H1 (cell line): ENCODE data around the gene RAB25. TPM values are rescaled to one million over a fixed set of nuclear protein-coding genes. Genes with fewer than 3 reads are reported as not detected.

ENCODE experiments used
- CTCF ChIA-PET: fragments of 300-600 bp; sonication (Branson Sonifier 250); formaldehyde crosslinking; loops from one replicate; lab custom pipeline; 2021; ENCODE audit not compliant: partially characterized antibody; lab: Charles Lee
- POLR2A ChIA-PET: fragments of 300-600 bp; sonication (Branson Sonifier 250); formaldehyde crosslinking; loops from one replicate; lab custom pipeline; 2021; ENCODE audit warnings: inconsistent platforms; ENCODE audit not compliant: partially characterized antibody; lab: Charles Lee
- DNase-seq, 2 experiments: peaks; one replicate each; pipeline versions ENCODE4 v3.0.0 to v3.0.0-alpha.2; 2010 to 2022; ENCODE audit warnings: low spot score in 2 of 2, low read depth in 1 of 2, mixed read lengths in 1 of 2
- FAIRE-seq: peaks from 2 replicates; lab custom pipeline; 2011; peaks lifted over from hg19 to GRCh38; lab: Jason Lieb, UNC
- H2AFZ ChIP-seq: 2 replicates; pipeline ENCODE4 v1.8.1; 2012; ENCODE audit warnings: low read length, inconsistent platforms
- H2AK5ac ChIP-seq: 2 replicates; pipeline ENCODE4 v1.6.1; 2013; ENCODE audit warnings: low read depth, low read length
- H2BK120ac ChIP-seq: replicated peaks from 2 replicates; pipeline ENCODE3; 2013; ENCODE audit warnings: low read depth, low read length, inconsistent platforms
- H2BK12ac ChIP-seq: 2 replicates; pipeline ENCODE4 v1.6.1; 2013; ENCODE audit warnings: low read depth, low read length
- H2BK15ac ChIP-seq: 2 replicates; pipeline ENCODE4 v1.6.1; 2013; ENCODE audit warnings: low read length
- H2BK20ac ChIP-seq: 2 replicates; pipeline ENCODE4 v1.6.1; 2013; ENCODE audit warnings: low read length
- H2BK5ac ChIP-seq: 2 replicates; pipeline ENCODE4 v1.6.1; 2013; ENCODE audit warnings: low read depth, low read length
- H3K14ac ChIP-seq: 2 replicates; pipeline ENCODE4 v1.6.1; 2013; ENCODE audit warnings: inconsistent platforms; ENCODE audit not compliant: insufficient read length
- H3K18ac ChIP-seq: 2 replicates; pipeline ENCODE4 v1.6.1; 2013; ENCODE audit warnings: low read length; ENCODE audit errors: extremely low read depth
- H3K23ac ChIP-seq: 2 replicates; pipeline ENCODE4 v1.6.1; 2013; ENCODE audit warnings: inconsistent platforms; ENCODE audit not compliant: insufficient read length
- H3K23me2 ChIP-seq: 2 replicates; pipeline ENCODE4 v1.6.1; 2013; ENCODE audit warnings: low read depth, low read length
- H3K27ac ChIP-seq: 2 replicates; pipeline ENCODE4 v1.6.1; 2011; ENCODE audit warnings: low read depth, low read length, inconsistent platforms
- H3K27me3 ChIP-seq, 4 experiments: replicated peaks in 1 of 4; 1 replicate in 1 of 4; 2 replicates in 3 of 4; pipeline versions ENCODE4 v1.6.1 to v1.8.1; 2011 to 2013; ENCODE audit warnings: low read length in 3 of 4, mild to moderate bottlenecking in 3 of 4, inconsistent platforms in 2 of 4, mixed read lengths in 2 of 4, moderate library complexity in 1 of 4; ENCODE audit not compliant: control insufficient read depth in 3 of 4, insufficient read depth in 3 of 4; ENCODE audit errors: extremely low read depth in 1 of 4
- H3K36me3 ChIP-seq, 4 experiments: 2 replicates each; pipeline versions ENCODE4 v1.6.1 to v1.8.1; 2011 to 2013; ENCODE audit warnings: mild to moderate bottlenecking in 4 of 4, low read length in 3 of 4, moderate library complexity in 2 of 4, control low read depth in 1 of 4, inconsistent platforms in 1 of 4; ENCODE audit not compliant: insufficient read depth in 4 of 4, control insufficient read depth in 2 of 4
- H3K4ac ChIP-seq: replicated peaks from 2 replicates; pipeline ENCODE3; 2013; ENCODE audit warnings: low read length, low read depth, mixed read lengths, inconsistent platforms; ENCODE audit not compliant: insufficient read length
- H3K4me1 ChIP-seq, 4 experiments: replicated peaks in 1 of 4; 1 replicate in 1 of 4; 2 replicates in 3 of 4; pipeline versions ENCODE4 v1.6.1 to v1.8.1; 2011 to 2013; ENCODE audit warnings: low read length in 3 of 4, inconsistent platforms in 2 of 4, mixed read lengths in 1 of 4; ENCODE audit not compliant: insufficient read depth in 4 of 4, control insufficient read depth in 3 of 4
- H3K4me2 ChIP-seq, 2 experiments: 2 replicates each; pipeline versions ENCODE4 v1.6.1 to v1.8.1; 2011 to 2013; ENCODE audit warnings: low read depth in 2 of 2, low read length in 2 of 2, control low read depth in 1 of 2, inconsistent platforms in 1 of 2, mild to moderate bottlenecking in 1 of 2; ENCODE audit not compliant: insufficient read depth in 1 of 2
- H3K4me3 ChIP-seq, 4 experiments: fragments of 200-600, 300-600 bp in 1 of 4; sonication (generic), shearing (Covaris generic), sonication (Bioruptor Twin) in 1 of 4; 2 replicates each; pipeline versions ENCODE4 v1.5.1 to v1.8.1; 2011 to 2016; ENCODE audit warnings: low read length in 4 of 4, low read depth in 3 of 4, control low read depth in 2 of 4, inconsistent platforms in 2 of 4, mild to moderate bottlenecking in 2 of 4, mixed read lengths in 1 of 4, moderate library complexity in 1 of 4; ENCODE audit not compliant: insufficient read depth in 2 of 4; ENCODE audit errors: extremely low read depth in 1 of 4
- H3K56ac ChIP-seq: replicated peaks from 2 replicates; pipeline ENCODE3; 2013; ENCODE audit warnings: low read depth, mild to moderate bottlenecking, mixed read lengths, low read length, inconsistent platforms; ENCODE audit not compliant: insufficient read length
- H3K79me1 ChIP-seq: 2 replicates; pipeline ENCODE4 v1.6.1; 2013; ENCODE audit warnings: low read depth, low read length, control low read depth
- H3K79me2 ChIP-seq, 2 experiments: 2 replicates each; pipeline versions ENCODE4 v1.6.1 to v1.8.1; 2012 to 2013; ENCODE audit warnings: low read length in 2 of 2, mild to moderate bottlenecking in 2 of 2, inconsistent platforms in 1 of 2; ENCODE audit not compliant: insufficient read depth in 2 of 2, control insufficient read depth in 1 of 2
- H3K9ac ChIP-seq, 4 experiments: replicated peaks in 1 of 4; 1 replicate in 1 of 4; 2 replicates in 3 of 4; pipeline versions ENCODE4 v1.6.1 to v1.8.1; 2011 to 2013; ENCODE audit warnings: low read depth in 3 of 4, low read length in 3 of 4, control low read depth in 2 of 4, mild to moderate bottlenecking in 2 of 4, moderate library complexity in 2 of 4, inconsistent platforms in 1 of 4; ENCODE audit errors: extremely low read depth in 1 of 4
- H3K9me3 ChIP-seq, 2 experiments: 2 replicates each; pipeline versions ENCODE4 v1.6.1 to v1.8.1; 2012 to 2013; ENCODE audit warnings: mild to moderate bottlenecking in 2 of 2, moderate library complexity in 2 of 2, control low read depth in 1 of 2, inconsistent platforms in 1 of 2, low read depth in 1 of 2, low read length in 1 of 2, mixed read lengths in 1 of 2; ENCODE audit not compliant: insufficient read depth in 2 of 2
- H4K20me1 ChIP-seq, 2 experiments: replicated peaks in 1 of 2; 2 replicates each; pipeline versions ENCODE3 to v1.8.1; 2011 to 2013; ENCODE audit warnings: inconsistent platforms in 2 of 2, low read length in 2 of 2, mild to moderate bottlenecking in 1 of 2; ENCODE audit not compliant: insufficient read depth in 2 of 2, control insufficient read depth in 1 of 2
- H4K5ac ChIP-seq: 2 replicates; pipeline ENCODE4 v1.6.1; 2013; ENCODE audit warnings: low read length, low read depth, mixed read lengths, inconsistent platforms; ENCODE audit not compliant: insufficient read length
- H4K8ac ChIP-seq: 2 replicates; pipeline ENCODE4 v1.8.0; 2013; ENCODE audit warnings: mild to moderate bottlenecking, moderate library complexity, low read length, inconsistent platforms; ENCODE audit not compliant: insufficient read depth; ENCODE audit errors: extremely low read depth
- H4K91ac ChIP-seq: replicated peaks from 2 replicates; pipeline ENCODE3; 2013; ENCODE audit warnings: low read length, mixed read lengths, inconsistent platforms; ENCODE audit not compliant: insufficient read length
- HDAC6 ChIP-seq: IDR thresholded peaks from one replicate; pipeline ENCODE4 v1.7.1; 2012; ENCODE audit warnings: low read depth, mild to moderate bottlenecking, inconsistent platforms, low read length, moderate library complexity
- SIN3A ChIP-seq, 2 experiments: IDR thresholded peaks in 1 of 2; conservative IDR thresholded peaks in 1 of 2; 2 replicates each; pipeline ENCODE4 v1.6.1; 2011 to 2012; ENCODE audit warnings: low read length in 2 of 2, improper control_type of control experiment in 1 of 2, low read depth in 1 of 2, mild to moderate bottlenecking in 1 of 2
- SP4 ChIP-seq: IDR thresholded peaks from 2 replicates; pipeline ENCODE4 v1.6.1; 2012; ENCODE audit warnings: low read length, inconsistent platforms
- WGBS, 2 experiments: shearing (Covaris generic) in 1 of 2; methylation state at CpG; one replicate each; pipeline versions ENCODE4 v1.1.6 to v1.1.7; 2013 to 2015; ENCODE audit warnings: low lambda C conversion rate in 2 of 2, mixed read lengths in 2 of 2, inconsistent platforms in 1 of 2, low coverage in 1 of 2, missing lambda C conversion rate in 1 of 2; ENCODE audit not compliant: insufficient replicate concordance in 2 of 2, insufficient coverage in 1 of 2, insufficient read length in 1 of 2; ENCODE audit errors: extremely low coverage in 1 of 2, missing lambda C conversion rate in 1 of 2; 5-methylcytosine and 5-hydroxymethylcytosine counted together
- polyA plus RNA-seq, 7 experiments: library from polyadenylated mRNA; depleted of rRNA in 3 of 7; stranded (reverse) in 5 of 7; unstranded in 2 of 7; fragments of >200 nt in 5 of 7; fragments of 200-250 nt in 2 of 7; gene quantifications; 1 replicate in 5 of 7; 2 replicates in 1 of 7; 4 replicates in 1 of 7; pipeline versions ENCODE4 v1.2.1 to v1.2.3, GENCODE V29; 2011 to 2013; ENCODE audit warnings: missing spikeins in 2 of 7, mixed read lengths in 2 of 7
- total RNA-seq: library from RNA; stranded (reverse); fragmentation: NEBNext Ultra II Directional; extraction: Animal tissue kit (Norgen Biotek cat#: 25700); gene quantifications from 2 replicates; pipeline ENCODE4 v1.2.1, GENCODE V29; 2021

RAB25 gene
- total and polyA plus RNA-seq, 2 of the 8 experiments (the other 6 are each of a cell fraction or from before 2014, with no cell fraction given), result 34.8 to 98.2 TPM

DNA sequence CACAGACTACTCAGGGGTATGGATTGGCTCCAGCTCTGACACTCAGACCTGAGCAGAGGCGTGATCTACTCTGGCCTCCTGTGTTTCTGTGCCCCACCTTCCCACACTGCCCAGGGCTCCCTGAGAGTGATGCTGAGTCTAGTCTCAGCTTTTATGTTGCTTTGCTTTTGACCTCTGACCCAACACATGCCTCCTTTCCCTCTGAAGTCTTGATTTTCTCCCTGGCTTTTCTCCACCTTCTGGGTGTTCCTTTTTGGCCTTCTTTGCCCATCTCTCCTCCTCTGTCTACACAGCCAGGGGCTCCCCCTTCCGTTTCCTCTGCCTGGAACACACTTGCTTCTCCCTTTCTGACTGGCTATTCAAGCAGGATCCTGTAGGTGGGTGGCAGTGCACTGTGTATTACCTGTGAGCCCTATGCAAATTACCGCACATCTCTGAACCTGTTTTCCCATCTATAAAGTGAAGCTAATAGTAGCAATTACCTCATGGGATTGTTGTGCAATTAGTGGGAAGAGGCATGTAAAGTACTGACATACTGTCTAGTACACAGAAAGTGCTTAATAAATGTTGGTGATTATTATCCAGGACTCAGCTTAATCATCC, 35.0 kb downstream of the RAB25 start:
- POLR2A ChIA-PET, result interaction anchor here (0.7 to 29.6 kb wide), 10 partner anchors 11 to 187 kb away, joined by 3 to 763 read pairs (median 4); partner anchors contain the start of genes LMNA, MEX3A, PMF1 and SMG5
- no peak overlapping the region for H2AFZ ChIP-seq
- no peak overlapping the region for H2BK5ac ChIP-seq
- H3K4ac ChIP-seq, result no peak overlapping the region
- peaks cover 0 to 4% (median under 1%) of the 10 kb centered on the region in 4 experiments; a peak in 2 of 8 replicates for H3K36me3 ChIP-seq
- no peak overlapping the region for H3K56ac ChIP-seq
- H3K4me1 ChIP-seq, result peaks cover 0 to 10% (median 3%) of the 10 kb centered on the region in 4 experiments; a peak in 3 of 7 replicates
- no peak overlapping the region for H2BK20ac ChIP-seq
- H2AK5ac ChIP-seq, result no peak overlapping the region
- H4K5ac ChIP-seq, result no peak overlapping the region
- no peak overlapping the region for H3K27ac ChIP-seq
- no peak overlapping the region for H3K4me3 ChIP-seq
- H2BK120ac ChIP-seq, result no peak overlapping the region
- DNase-seq, result no peak
- H3K79me1 ChIP-seq, result no peaks in the 10 kb centered on the region
- H3K23me2 ChIP-seq, result no peaks in the 10 kb centered on the region
- no peaks in the 10 kb centered on the region for H3K9me3 ChIP-seq
- H3K4me2 ChIP-seq, result no peak overlapping the region
- no peak for FAIRE-seq
- peak overlapping the region; percentile 22; the same call in 1 of the 2 replicates for H2BK12ac ChIP-seq
- no peak overlapping the region for H3K9ac ChIP-seq
- H3K14ac ChIP-seq, result no peak overlapping the region
- H3K18ac ChIP-seq, result no peak overlapping the region
- no peak overlapping the region for H3K23ac ChIP-seq
- no peak overlapping the region for H4K8ac ChIP-seq
- WGBS, 2 experiments, result 92% methylated on average over 3 of the region's 3 CpGs; no CpG with 5 or more reads in 1 of the 2 experiments
- H3K79me2 ChIP-seq, result peaks cover 0 to 5% of the 10 kb centered on the region in 2 experiments; a peak in 1 of 4 replicates
- H4K91ac ChIP-seq, result no peak overlapping the region
- H2BK15ac ChIP-seq, result 0 out of 2 replicates have a peak overlapping the region, but pooled peaks have one; percentile 10
- H4K20me1 ChIP-seq, result peaks cover 2 to 11% of the 10 kb centered on the region in 2 experiments
- CTCF ChIA-PET, result interaction anchor here (0.6 to 29.5 kb wide), 37 partner anchors 9 to 290 kb away, joined by 3 to 1994 read pairs (median 4); partner anchors contain the start of genes LMNA, MEX3A, PAQR6 and PMF1
- no peaks in the 10 kb centered on the region for H3K27me3 ChIP-seq
- TF ChIP-seq HDAC6, result no peak
- TF ChIP-seq SIN3A (conservative IDR thresholded peaks at IDR 0.05 in 1 of 2, IDR thresholded peaks at IDR 0.05 in 1 of 2; ENCODE audit: low read depth in 1 of 2, low read length in 2 of 2), result no peak
- no peak for TF ChIP-seq SP4
